ENCODE results near the gene FBXW8.
A peak's percentile ranks its signal among the peaks of the same experiment; 100 is the strongest.

Gene FBXW8

GRCh38 chr12:116879509-116880212, 31.1 kb upstream of the FBXW8 start:
- in situ Hi-C loops (cut with MboI; ENCODE audit: low sequenced_read_pairs, unreplicated experiment): no loop called here
- DNase-seq (ENCODE audit: low spot score): peak; percentile 31
- no peak for TF ChIP-seq CTCF (IDR thresholded peaks at IDR 0.05; ENCODE audit: borderline replicate concordance, control extremely low read depth, extremely low read depth, insufficient read depth, missing control alignments)

GRCh38 chr12:116880213-116880816, 30.4 kb upstream of the FBXW8 start:
- DNase-seq (ENCODE audit: low spot score): peak; percentile 27
- TF ChIP-seq CTCF (IDR thresholded peaks at IDR 0.05; ENCODE audit: borderline replicate concordance, control extremely low read depth, extremely low read depth, insufficient read depth, missing control alignments): no peak
- in situ Hi-C loops (cut with MboI; ENCODE audit: low sequenced_read_pairs, unreplicated experiment): no loop called here

GRCh38 chr12:116880817-116881324, 29.9 kb upstream of the FBXW8 start:
- peak; percentile 17 for TF ChIP-seq CTCF (IDR thresholded peaks at IDR 0.05; ENCODE audit: borderline replicate concordance, control extremely low read depth, extremely low read depth, insufficient read depth, missing control alignments)
- peak; percentile 81 for DNase-seq (ENCODE audit: low spot score)
- in situ Hi-C loops (cut with MboI; ENCODE audit: low sequenced_read_pairs, unreplicated experiment): no loop called here

GRCh38 chr12:116881325-116881876, 29.3 kb upstream of the FBXW8 start, which contains the start of gene HRK:
HRK (minus strand) TSS chr12:116881441; CDS start chr12:116881307, 134 bp downstream.
- no peak for DNase-seq (ENCODE audit: low spot score)
- in situ Hi-C loops (cut with MboI; ENCODE audit: low sequenced_read_pairs, unreplicated experiment): no loop called here

GRCh38 chr12:116881877-116882507, 28.8 kb upstream of the FBXW8 start:
- TF ChIP-seq CTCF (IDR thresholded peaks at IDR 0.05; ENCODE audit: borderline replicate concordance, control extremely low read depth, extremely low read depth, insufficient read depth, missing control alignments): no peak
- DNase-seq (ENCODE audit: low spot score): peak; percentile 39
- in situ Hi-C loops (cut with MboI; ENCODE audit: low sequenced_read_pairs, unreplicated experiment): no loop called here

More at GRCh38 chr12:116881325-116881876, 29.3 kb upstream of the FBXW8 start, which contains the start of gene HRK:
- no peak for TF ChIP-seq CTCF (IDR thresholded peaks at IDR 0.05; ENCODE audit: borderline replicate concordance, control extremely low read depth, extremely low read depth, insufficient read depth, missing control alignments)

GRCh38 chr12:116882742-116883141, 28.0 kb upstream of the FBXW8 start:
- in situ Hi-C loops (cut with MboI; ENCODE audit: low sequenced_read_pairs, unreplicated experiment): no loop called here
- DNase-seq (ENCODE audit: low spot score): peak; percentile 50
- peak; percentile 10 for TF ChIP-seq CTCF (IDR thresholded peaks at IDR 0.05; ENCODE audit: borderline replicate concordance, control extremely low read depth, extremely low read depth, insufficient read depth, missing control alignments)

Data from GM13976 (cell line).